ENCODE results near the gene ARHGAP23. TPM values are rescaled to one million over a fixed set of nuclear protein-coding genes. Genes with fewer than 3 reads are reported as not detected.

Gene ARHGAP23
- total and polyA plus RNA-seq, 2 experiments from 2014 or later: 21.4 to 150 TPM

- no peak for TF ChIP-seq EZH2 (IDR thresholded peaks at IDR 0.05; ENCODE audit: low read depth, unreplicated experiment)
- TF ChIP-seq ZNF114 (CRISPR knock-in tag; IDR thresholded peaks at IDR 0.05): no peak
- no peak for TF ChIP-seq ZNF462 (CRISPR knock-in tag; IDR thresholded peaks at IDR 0.05)
- TF ChIP-seq CTCF (conservative IDR thresholded peaks at IDR 0.05; ENCODE audit: low read depth in 2 of 2): no peak
- TF ChIP-seq ETS1 (IDR thresholded peaks at IDR 0.05): no peak
- TF ChIP-seq REST (IDR thresholded peaks at IDR 0.05; ENCODE audit: unreplicated experiment): no peak
- TF ChIP-seq POLR2AphosphoS5 (IDR thresholded peaks at IDR 0.05; ENCODE audit: low read depth): no peak; the same call in 1 of the 2 replicates
- TF ChIP-seq STAT1 (IDR thresholded peaks at IDR 0.05; ENCODE audit: unreplicated experiment): no peak
- no peak for TF ChIP-seq EZH2phosphoT487 (IDR thresholded peaks at IDR 0.05; ENCODE audit: unreplicated experiment)
- TF ChIP-seq CREB1 (CRISPR knock-in tag; IDR thresholded peaks at IDR 0.05; ENCODE audit: low read depth): no peak
- TF ChIP-seq JUNB (IDR thresholded peaks at IDR 0.05; ENCODE audit: unreplicated experiment): no peak
- TF ChIP-seq NANOG (IDR thresholded peaks at IDR 0.05; ENCODE audit: borderline replicate concordance): no peak
- TF ChIP-seq ZNF331 (CRISPR knock-in tag; IDR thresholded peaks at IDR 0.05; ENCODE audit: low read depth): no peak
- 0 out of 2 replicates have a peak, but pooled peaks cover 5% of the 10 kb centered on the region for H3K4me1 ChIP-seq (ENCODE audit: insufficient read depth)
- no peak overlapping the region for H3K4me3 Mint-ChIP-seq
- H3F3A ChIP-seq (replicated peaks; ENCODE audit: low read depth): no peaks in the 10 kb centered on the region
- ATAC-seq (no peak), DNase-seq (ENCODE audit: low spot score) (no peak)
- peaks cover 31% of the 10 kb centered on the region for H3K36me3 ChIP-seq (ENCODE audit: insufficient read depth)
- H3K4me1 Mint-ChIP-seq: peaks cover 32% of the 10 kb centered on the region
- no peak overlapping the region for H3K27ac Mint-ChIP-seq
- H3K27me3 Mint-ChIP-seq (ENCODE audit: insufficient read depth, low read depth, poor library complexity): peaks cover 21% of the 10 kb centered on the region
- peaks cover 8% of the 10 kb centered on the region; the same call in 1 of the 2 replicates for H4K20me1 ChIP-seq (replicated peaks; ENCODE audit: insufficient read depth)
- no peak overlapping the region for H2AFZ ChIP-seq
- no peak overlapping the region for H3K4me3 ChIP-seq
- peaks cover 8% of the 10 kb centered on the region for H3K79me2 ChIP-seq (replicated peaks; ENCODE audit: insufficient read depth)
- H3K36me3 Mint-ChIP-seq (ENCODE audit: low read depth): peaks cover 70% of the 10 kb centered on the region
- no peak overlapping the region for H3K27ac ChIP-seq (ENCODE audit: low read depth)
- H3K4me2 ChIP-seq: no peak overlapping the region
- H3K27me3 ChIP-seq (ENCODE audit: insufficient read depth): no peaks in the 10 kb centered on the region
- peaks cover 3% of the 10 kb centered on the region; the same call in 2 of the 3 replicates for H3K9me3 Mint-ChIP-seq
- H3K9me2 ChIP-seq (ENCODE audit: insufficient read depth): no peaks in the 10 kb centered on the region
These were observed 35.2 kb downstream of the ARHGAP23 start for GRCh38 chr17:38463451-38463858.

All from GM23338 (cell line).